RWPE2 (cell line): ENCODE measurements around the gene SLC9C1.

ENCODE experiments used
- ATAC-seq: fragments of 200-7000 bp; cut with Tn5 transposase; 3 replicates; pipeline ENCODE4 v1.9.1; 2021; ENCODE audit warnings: low read depth
- DNase-seq: peaks from one replicate; pipeline ENCODE4 v3.0.0-alpha.2; 2020; ENCODE audit warnings: low spot score
- H3K27ac ChIP-seq: fragments of 450-650 bp; 2 replicates; pipeline ENCODE4 v1.5.1; 2017; ENCODE audit warnings: mild to moderate bottlenecking; ENCODE audit not compliant: poor library complexity, severe bottlenecking
- H3K27me3 ChIP-seq: fragments of 250-450 bp; sonication (Bioruptor Pico); 2 replicates; pipeline ENCODE4 v1.5.1; 2021; ENCODE audit warnings: mild to moderate bottlenecking, moderate library complexity; ENCODE audit not compliant: insufficient read depth, poor library complexity, severe bottlenecking
- H3K36me3 ChIP-seq: fragments of 250-450 bp; sonication (Bioruptor Pico); 2 replicates; pipeline ENCODE4 v1.5.1; 2020; ENCODE audit warnings: low read depth, mild to moderate bottlenecking, moderate library complexity
- H3K4me1 ChIP-seq: fragments of 250-450 bp; sonication (Bioruptor Pico); 2 replicates; pipeline ENCODE4 v1.5.1; 2021; ENCODE audit warnings: mild to moderate bottlenecking, moderate library complexity; ENCODE audit not compliant: insufficient read depth, poor library complexity, severe bottlenecking
- H3K4me3 ChIP-seq: fragments of 250-450 bp; sonication (Bioruptor Pico); 2 replicates; pipeline ENCODE4 v1.5.1; 2021; ENCODE audit warnings: mild to moderate bottlenecking, moderate library complexity; ENCODE audit not compliant: severe bottlenecking
- H3K9me3 ChIP-seq: fragments of 250-450 bp; sonication (Bioruptor Pico); 2 replicates; pipeline ENCODE4 v1.5.1; 2021; ENCODE audit warnings: mild to moderate bottlenecking, moderate library complexity; ENCODE audit not compliant: severe bottlenecking
- TF ChIP-seq, protein P1 (sequence below): fragments of 450-650 bp; IDR thresholded peaks from one replicate; pipeline ENCODE4 v1.5.1; 2017; ENCODE audit warnings: mild to moderate bottlenecking, moderate library complexity; ENCODE audit not compliant: poor library complexity, severe bottlenecking

The SLC9C1 gene

DNA sequence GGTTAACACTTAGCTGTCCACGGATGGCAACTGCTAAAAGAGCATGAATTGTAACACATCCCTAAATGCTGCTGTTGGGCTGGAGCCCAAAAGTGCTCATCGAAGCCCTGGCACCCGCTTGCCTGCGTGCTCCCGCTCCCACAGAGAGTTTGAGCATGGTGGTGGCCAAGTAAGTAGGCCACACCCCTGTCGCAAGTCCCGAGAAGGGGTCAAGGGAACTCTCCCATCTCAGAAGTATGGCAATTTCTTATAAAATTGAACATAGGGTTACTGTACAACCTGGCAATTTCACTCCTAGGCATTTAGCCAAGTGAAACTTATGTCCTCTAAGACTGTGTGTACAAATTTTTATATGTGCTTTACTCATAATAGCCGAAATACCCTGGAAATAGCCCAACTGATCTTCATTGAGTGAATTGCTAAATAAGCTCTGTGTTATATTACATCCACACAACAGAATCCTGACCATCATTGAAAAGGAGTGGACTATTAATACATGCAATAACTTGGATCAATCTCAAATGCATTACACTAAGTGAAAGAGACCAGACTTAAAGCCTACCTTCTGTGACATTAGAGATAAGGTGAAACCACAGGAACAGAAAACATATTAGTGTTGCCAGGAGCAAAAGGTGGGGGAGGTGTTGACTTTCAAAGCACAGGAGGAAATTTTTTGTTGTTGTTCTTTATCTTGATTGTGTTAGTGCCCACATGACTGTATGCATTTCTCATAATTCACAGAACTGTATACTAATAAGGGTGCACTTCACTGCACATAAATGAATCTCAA, 159.5 kb downstream of the SLC9C1 start:
- Histone ChIP-seq H3K4me1 (peaks cover 7% of the 10 kb centered on the region), H3K4me3 (no peak overlapping the region), H3K27me3 (no peaks in the 10 kb centered on the region), H3K9me3 (no peaks in the 10 kb centered on the region), H3K27ac (no peak overlapping the region), H3K36me3 (no peaks in the 10 kb centered on the region)
- TF ChIP-seq, protein P1, sequence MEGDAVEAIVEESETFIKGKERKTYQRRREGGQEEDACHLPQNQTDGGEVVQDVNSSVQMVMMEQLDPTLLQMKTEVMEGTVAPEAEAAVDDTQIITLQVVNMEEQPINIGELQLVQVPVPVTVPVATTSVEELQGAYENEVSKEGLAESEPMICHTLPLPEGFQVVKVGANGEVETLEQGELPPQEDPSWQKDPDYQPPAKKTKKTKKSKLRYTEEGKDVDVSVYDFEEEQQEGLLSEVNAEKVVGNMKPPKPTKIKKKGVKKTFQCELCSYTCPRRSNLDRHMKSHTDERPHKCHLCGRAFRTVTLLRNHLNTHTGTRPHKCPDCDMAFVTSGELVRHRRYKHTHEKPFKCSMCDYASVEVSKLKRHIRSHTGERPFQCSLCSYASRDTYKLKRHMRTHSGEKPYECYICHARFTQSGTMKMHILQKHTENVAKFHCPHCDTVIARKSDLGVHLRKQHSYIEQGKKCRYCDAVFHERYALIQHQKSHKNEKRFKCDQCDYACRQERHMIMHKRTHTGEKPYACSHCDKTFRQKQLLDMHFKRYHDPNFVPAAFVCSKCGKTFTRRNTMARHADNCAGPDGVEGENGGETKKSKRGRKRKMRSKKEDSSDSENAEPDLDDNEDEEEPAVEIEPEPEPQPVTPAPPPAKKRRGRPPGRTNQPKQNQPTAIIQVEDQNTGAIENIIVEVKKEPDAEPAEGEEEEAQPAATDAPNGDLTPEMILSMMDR = no peak
- ATAC-seq (no peak), DNase-seq (no peak)

DNA sequence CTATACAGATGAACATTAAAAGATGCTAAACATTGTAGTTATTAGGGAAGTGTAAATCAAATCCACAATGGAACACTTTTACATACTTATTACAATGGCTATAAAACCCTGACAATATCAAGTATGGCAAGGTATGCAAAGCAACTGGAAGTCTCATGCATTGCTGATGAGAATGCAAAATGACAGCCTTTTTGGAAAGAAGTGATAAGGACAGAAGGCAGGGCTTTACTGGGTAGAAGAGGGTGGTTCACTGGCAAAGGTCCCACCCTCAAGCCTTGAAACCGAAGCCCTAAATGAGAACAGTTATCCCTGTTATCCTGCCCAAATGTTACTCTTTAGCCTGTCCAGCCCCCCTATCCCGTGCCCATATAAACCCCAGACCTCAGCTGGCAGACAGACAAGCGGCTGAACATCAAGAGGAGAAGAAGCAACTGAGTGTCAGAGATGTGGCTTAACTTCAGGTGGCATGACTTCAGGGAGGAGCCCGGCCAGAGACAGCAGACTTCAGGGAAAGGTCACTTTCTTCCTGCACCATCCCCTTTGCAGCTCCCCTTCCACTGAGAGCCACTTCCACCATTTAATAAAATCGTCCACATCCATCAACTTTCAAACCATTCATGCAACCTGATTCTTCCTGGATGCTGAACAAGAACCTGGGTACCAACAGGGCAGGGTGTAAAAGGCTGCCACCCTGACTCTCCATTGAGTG, 160.2 kb downstream of the SLC9C1 start:
- no peak for DNase-seq
- Histone ChIP-seq H3K36me3 (no peaks in the 10 kb centered on the region), H3K27ac (no peak overlapping the region), H3K9me3 (no peaks in the 10 kb centered on the region), H3K4me1 (peaks cover 14% of the 10 kb centered on the region), H3K27me3 (no peaks in the 10 kb centered on the region), H3K4me3 (no peak overlapping the region)
- TF ChIP-seq, protein P1 = no peak
- ATAC-seq = no peak

DNA sequence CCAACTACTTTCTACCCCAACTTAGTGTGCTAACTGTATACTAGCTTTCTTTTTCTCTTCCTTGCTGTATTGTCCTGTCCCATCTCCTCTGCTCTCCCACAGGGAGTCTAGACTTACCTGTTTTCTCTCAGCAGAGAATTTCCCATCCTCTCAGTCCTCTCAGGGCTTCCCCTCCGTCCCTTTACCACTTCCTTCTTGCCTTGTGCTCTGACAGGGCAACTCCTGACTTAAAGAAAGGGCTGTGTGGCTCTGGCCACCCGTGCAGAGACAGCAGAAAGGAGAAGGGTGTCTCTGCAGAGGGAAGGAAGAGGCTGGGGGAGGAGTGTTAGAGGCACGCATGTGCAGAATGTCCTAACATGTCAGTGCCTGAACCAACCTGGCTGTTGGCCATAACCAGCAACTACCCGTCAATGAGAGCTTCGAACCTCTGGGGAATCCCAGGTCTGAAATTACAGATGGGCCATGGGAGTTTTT, 161.0 kb downstream of the SLC9C1 start, which contains the start of gene GCSAM:
TSS of gene GCSAM (minus strand) at position 274 of the 474 bp plus-strand sequence. CDS start at position 146, 128 bp downstream.
- Histone ChIP-seq H3K4me1 (peaks cover 15% of the 10 kb centered on the region), H3K9me3 (no peaks in the 10 kb centered on the region), H3K36me3 (no peaks in the 10 kb centered on the region), H3K4me3 (no peak within 1 kb of the TSS), H3K27ac (no peak within 1 kb of the TSS), H3K27me3 (no peaks in the 10 kb centered on the region)
- TF ChIP-seq, protein P1 = no peak
- DNase-seq (no peak), ATAC-seq (peak; percentile 63)

DNA sequence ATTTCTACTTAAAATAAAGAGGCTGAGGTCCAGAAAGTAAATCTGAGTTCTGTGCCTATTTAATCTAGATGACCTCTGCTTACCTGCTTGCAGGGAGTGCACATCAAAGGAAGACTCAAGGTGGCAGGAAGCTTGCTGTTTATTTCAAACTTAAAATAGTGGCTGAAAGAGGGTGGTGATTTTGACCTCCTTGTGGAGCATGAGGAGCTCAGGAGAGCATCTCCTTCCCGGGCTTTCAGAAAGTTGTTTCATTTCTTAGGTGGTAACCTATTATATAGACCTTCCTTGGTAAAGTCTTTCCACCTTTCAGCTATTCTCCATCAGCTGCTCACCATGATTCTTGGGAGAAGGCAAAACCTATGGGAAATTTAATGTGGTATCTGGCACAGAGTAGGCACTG, 161.5 kb downstream of the SLC9C1 start:
- peaks cover 15% of the 10 kb centered on the region for H3K4me1 ChIP-seq
- H3K27ac ChIP-seq = no peak overlapping the region
- DNase-seq = no peak

More for the DNA sequence above, 161.5 kb downstream of the SLC9C1 start:
- ATAC-seq = no peak
- H3K36me3 ChIP-seq = no peaks in the 10 kb centered on the region
- no peak overlapping the region for H3K4me3 ChIP-seq
- H3K27me3 ChIP-seq = no peaks in the 10 kb centered on the region
- H3K9me3 ChIP-seq = no peaks in the 10 kb centered on the region
- TF ChIP-seq, protein P1 = no peak
